HT1080 (cell line): ENCODE data around the gene GALNT12. TPM values are rescaled to one million over a fixed set of nuclear protein-coding genes. Genes with fewer than 3 reads are reported as not detected.

Experiments used
- DNase-seq: peaks from one replicate; pipeline ENCODE4 v3.0.0-alpha.2; 2015; ENCODE audit warnings: low read depth
- total RNA-seq: library from RNA; depleted of rRNA; stranded (reverse); fragments of >200 nt; shearing (Covaris generic); gene quantifications from 2 replicates; pipeline ENCODE4 v1.2.3, GENCODE V29; 2014

Gene GALNT12
- total RNA-seq, 1 experiment from 2014 or later = 0.10 TPM

- DNase-seq = no peak
Measured at GRCh38 chr9:98830554-98830953, 23.1 kb downstream of the GALNT12 start.

- no peak for DNase-seq
Measured at GRCh38 chr9:98831696-98832095, 24.2 kb downstream of the GALNT12 start.

- no peak for DNase-seq
Measured at GRCh38 chr9:98832768-98833089, 25.3 kb downstream of the GALNT12 start.

- DNase-seq = no peak
Measured at GRCh38 chr9:98833090-98833956, 25.9 kb downstream of the GALNT12 start.

- no peak for DNase-seq
Measured at GRCh38 chr9:98834386-98834785, 26.9 kb downstream of the GALNT12 start.

- DNase-seq = no peak
Measured at GRCh38 chr9:98836206-98836605, 28.7 kb downstream of the GALNT12 start.

GRCh38 chr9:98837516-98837915 is 30.0 kb downstream of the GALNT12 start:
- DNase-seq = no peak

- no peak for DNase-seq
Measured at GRCh38 chr9:98838155-98838867, 30.8 kb downstream of the GALNT12 start.

- no peak for DNase-seq
Measured at GRCh38 chr9:98838868-98839565, 31.5 kb downstream of the GALNT12 start.

- DNase-seq = no peak
Measured at GRCh38 chr9:98839724-98840123, 32.3 kb downstream of the GALNT12 start.

GRCh38 chr9:98842510-98842909 is 35.0 kb downstream of the GALNT12 start:
- no peak for DNase-seq

GRCh38 chr9:98846081-98846480 is 38.6 kb downstream of the GALNT12 start:
- DNase-seq = no peak

GRCh38 chr9:98846879-98847278 is 39.4 kb downstream of the GALNT12 start:
- DNase-seq = no peak

GRCh38 chr9:98848450-98849149 is 41.1 kb downstream of the GALNT12 start:
- peak; percentile 97 for DNase-seq

GRCh38 chr9:98849563-98849962 is 42.1 kb downstream of the GALNT12 start:
- no peak for DNase-seq

GRCh38 chr9:98850851-98851729 is 43.6 kb downstream of the GALNT12 start:
- no peak for DNase-seq

GRCh38 chr9:98851730-98852459 is 44.4 kb downstream of the GALNT12 start:
- DNase-seq = peak; percentile 47

- DNase-seq = no peak
Measured at GRCh38 chr9:98852460-98852734, 44.9 kb downstream of the GALNT12 start.

GRCh38 chr9:98852961-98853360 is 45.5 kb downstream of the GALNT12 start:
- no peak for DNase-seq

GRCh38 chr9:98854266-98854665 is 46.8 kb downstream of the GALNT12 start:
- DNase-seq = no peak
